ENCODE measurements around the gene PLCB2.

The PLCB2 gene

DNA sequence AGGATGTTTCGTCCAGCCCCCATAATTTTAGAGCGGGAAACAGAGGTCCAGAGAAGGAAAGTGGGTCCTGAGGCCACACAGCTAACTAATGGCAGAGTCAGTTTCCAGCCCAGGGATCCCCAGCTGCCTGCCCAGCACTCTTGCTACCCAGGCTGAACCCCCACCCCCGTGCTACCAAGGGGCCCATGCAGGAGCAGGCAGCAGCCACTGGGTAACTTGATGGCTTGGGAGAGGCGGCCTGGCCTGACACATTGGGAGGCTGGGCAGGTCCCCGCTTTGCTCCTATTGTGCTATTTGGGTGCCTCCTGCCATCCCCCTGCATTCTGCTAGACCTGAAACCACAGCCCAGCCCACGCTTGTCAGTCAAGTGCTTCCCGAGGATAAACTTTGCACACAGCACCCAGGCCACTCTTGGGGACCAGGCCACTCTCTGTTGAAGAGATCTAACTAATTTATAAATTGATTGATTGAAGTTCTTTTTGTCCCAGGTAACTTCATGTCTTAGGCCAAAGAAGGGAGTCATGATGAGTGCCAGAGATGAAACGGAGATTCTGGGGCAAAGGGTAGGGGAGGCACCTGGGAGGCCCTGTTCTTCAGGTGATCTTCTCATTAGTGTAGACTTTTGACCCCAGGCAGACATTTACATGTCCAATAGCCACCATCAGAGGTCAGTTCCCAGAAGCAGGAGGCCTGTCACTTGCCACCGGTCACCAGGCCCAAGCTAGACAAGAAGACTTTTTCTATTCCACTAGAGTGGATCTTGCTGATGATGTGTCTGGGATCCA, 61.9 kb downstream of the PLCB2 start:
- H3K9me3 ChIP-seq (ENCODE audit: severe bottlenecking): no peaks in the 10 kb centered on the region
- no peak overlapping the region for H3K27ac ChIP-seq
- TF ChIP-seq, protein P1, sequence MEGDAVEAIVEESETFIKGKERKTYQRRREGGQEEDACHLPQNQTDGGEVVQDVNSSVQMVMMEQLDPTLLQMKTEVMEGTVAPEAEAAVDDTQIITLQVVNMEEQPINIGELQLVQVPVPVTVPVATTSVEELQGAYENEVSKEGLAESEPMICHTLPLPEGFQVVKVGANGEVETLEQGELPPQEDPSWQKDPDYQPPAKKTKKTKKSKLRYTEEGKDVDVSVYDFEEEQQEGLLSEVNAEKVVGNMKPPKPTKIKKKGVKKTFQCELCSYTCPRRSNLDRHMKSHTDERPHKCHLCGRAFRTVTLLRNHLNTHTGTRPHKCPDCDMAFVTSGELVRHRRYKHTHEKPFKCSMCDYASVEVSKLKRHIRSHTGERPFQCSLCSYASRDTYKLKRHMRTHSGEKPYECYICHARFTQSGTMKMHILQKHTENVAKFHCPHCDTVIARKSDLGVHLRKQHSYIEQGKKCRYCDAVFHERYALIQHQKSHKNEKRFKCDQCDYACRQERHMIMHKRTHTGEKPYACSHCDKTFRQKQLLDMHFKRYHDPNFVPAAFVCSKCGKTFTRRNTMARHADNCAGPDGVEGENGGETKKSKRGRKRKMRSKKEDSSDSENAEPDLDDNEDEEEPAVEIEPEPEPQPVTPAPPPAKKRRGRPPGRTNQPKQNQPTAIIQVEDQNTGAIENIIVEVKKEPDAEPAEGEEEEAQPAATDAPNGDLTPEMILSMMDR (IDR thresholded peaks at IDR 0.05; ENCODE audit: low read depth, low read length): no peak
- H3K4me3 ChIP-seq (ENCODE audit: low read depth, low read length): no peak overlapping the region
- DNase-seq: peak; percentile 4
- H3K27me3 ChIP-seq (ENCODE audit: insufficient read depth, low read depth, severe bottlenecking): no peaks in the 10 kb centered on the region
- no peaks in the 10 kb centered on the region for H3K36me3 ChIP-seq

DNA sequence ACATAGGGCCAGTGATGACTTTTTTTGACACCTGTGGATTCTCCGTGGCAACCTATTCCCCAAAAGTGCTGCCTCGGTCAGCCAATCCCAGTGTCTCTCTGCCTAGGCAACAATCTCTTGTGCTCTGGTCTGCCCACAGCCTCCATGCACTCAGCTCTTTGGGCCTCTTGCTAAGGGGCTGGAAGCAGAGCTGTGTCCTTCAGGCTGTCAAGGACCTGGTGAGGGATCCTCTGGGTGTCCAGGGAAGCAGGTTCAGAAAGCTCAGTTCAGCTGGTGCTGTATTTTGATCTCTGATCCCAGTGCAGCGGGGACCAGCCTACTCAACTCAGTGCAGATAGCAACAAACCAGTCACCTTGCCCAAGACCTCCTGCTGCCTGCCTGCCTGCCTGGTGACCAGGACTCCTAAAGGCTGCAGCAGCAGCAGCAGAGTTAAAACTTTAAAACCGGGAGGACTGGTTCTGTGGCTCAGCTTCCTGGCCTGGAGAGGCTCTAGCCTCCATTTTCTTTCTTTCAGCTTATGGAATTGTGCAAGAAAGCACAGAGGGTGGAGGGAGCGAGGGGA, 62.7 kb downstream of the PLCB2 start:
- Histone ChIP-seq H3K27ac (no peak overlapping the region), H3K27me3 (ENCODE audit: insufficient read depth, low read depth, severe bottlenecking) (no peaks in the 10 kb centered on the region), H3K9me3 (ENCODE audit: severe bottlenecking) (no peaks in the 10 kb centered on the region), H3K36me3 (no peaks in the 10 kb centered on the region), H3K4me3 (ENCODE audit: low read depth, low read length) (no peak overlapping the region)
- TF ChIP-seq, protein P1 (IDR thresholded peaks at IDR 0.05; ENCODE audit: low read depth, low read length): no peak
- peak; percentile 4 for DNase-seq

DNA sequence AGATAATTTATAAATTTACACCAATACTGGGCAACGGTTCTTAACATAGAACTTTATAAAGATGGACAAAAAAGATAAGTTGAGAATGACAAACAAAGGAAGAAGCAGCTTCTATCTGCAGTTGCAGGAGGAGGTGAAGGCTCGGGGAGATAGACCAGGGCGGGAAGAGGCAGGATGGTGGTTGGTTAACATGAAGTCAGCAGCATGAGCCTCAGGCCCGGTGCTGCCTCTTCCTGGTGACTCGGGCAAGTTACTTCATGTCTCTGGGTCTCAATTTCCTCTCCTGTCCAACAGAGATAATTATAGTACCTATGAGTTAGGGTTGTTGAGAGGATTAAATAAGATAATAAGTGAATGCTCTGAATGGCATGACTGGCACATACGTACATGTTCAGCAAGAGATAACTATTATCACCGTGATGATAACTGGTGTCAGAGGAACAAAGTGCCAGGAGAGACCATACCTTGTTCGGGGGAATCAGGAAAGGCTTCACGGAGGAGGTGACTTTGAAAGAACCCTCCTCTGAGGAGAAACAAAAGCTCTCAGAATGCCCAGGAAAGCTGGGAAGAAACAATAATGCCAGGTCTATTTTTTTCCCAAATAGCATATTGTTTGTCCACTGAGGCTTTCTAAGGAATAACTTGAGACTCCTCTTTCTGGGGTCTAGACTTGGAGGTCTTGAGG, 64.5 kb downstream of the PLCB2 start:
- TF ChIP-seq, protein P1 (IDR thresholded peaks at IDR 0.05; ENCODE audit: low read depth, low read length): no peak
- Histone ChIP-seq H3K4me3 (ENCODE audit: low read depth, low read length) (no peak overlapping the region), H3K27ac (no peak overlapping the region), H3K9me3 (ENCODE audit: severe bottlenecking) (no peaks in the 10 kb centered on the region), H3K27me3 (ENCODE audit: insufficient read depth, low read depth, severe bottlenecking) (no peaks in the 10 kb centered on the region), H3K36me3 (no peaks in the 10 kb centered on the region)
- DNase-seq: no peak

DNA sequence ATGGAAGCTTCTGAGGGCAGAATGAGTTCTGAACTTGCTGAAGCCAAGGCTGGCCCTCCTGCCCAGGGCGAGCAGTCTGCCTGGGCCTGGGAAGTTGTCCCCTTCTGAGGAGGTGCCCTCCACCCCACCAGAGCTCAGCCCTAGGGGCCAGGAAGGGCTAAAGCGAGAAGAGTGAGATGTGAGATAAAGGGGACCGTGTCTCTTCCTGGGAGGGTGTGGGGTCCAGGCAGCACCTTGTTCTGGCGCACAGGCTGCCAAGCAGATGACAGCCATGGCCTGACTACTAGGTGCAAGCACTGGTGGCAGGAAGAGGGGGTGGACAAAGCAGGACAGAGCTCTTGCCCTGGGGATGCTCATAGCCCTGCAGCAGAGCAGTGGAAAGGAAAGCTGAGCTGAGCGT, 65.1 kb downstream of the PLCB2 start:
- no peak overlapping the region for H3K27ac ChIP-seq
- H3K36me3 ChIP-seq: no peaks in the 10 kb centered on the region

DNA sequence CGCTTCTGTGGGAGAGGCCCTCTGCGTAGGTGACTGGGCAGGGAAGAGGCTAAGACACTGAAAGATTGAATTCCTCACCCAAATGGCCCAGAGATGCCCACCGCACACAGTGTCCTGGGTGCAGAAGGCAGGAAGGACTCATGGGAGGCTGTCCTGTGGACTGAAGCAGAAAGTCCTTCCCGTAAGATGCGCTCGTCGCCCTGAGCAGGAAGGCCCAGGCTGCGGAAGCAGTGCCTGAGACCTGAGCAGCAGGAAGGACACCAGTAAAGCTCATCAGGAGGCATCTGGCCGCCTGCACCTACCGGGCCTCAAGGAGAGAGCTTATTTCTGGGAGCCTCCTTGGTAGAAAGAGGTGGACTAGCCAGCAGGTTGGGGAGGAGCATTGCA, 65.5 kb downstream of the PLCB2 start:
- no peaks in the 10 kb centered on the region for H3K9me3 ChIP-seq (ENCODE audit: severe bottlenecking)
- H3K27me3 ChIP-seq (ENCODE audit: insufficient read depth, low read depth, severe bottlenecking): no peaks in the 10 kb centered on the region
- TF ChIP-seq, protein P1 (IDR thresholded peaks at IDR 0.05; ENCODE audit: low read depth, low read length): no peak
- H3K4me3 ChIP-seq (ENCODE audit: low read depth, low read length): no peak overlapping the region
- H3K36me3 ChIP-seq: no peaks in the 10 kb centered on the region
- no peak overlapping the region for H3K27ac ChIP-seq
- DNase-seq: no peak

More for the DNA sequence above, 65.1 kb downstream of the PLCB2 start:
- Histone ChIP-seq H3K4me3 (ENCODE audit: low read depth, low read length) (no peak overlapping the region), H3K9me3 (ENCODE audit: severe bottlenecking) (no peaks in the 10 kb centered on the region), H3K27me3 (ENCODE audit: insufficient read depth, low read depth, severe bottlenecking) (no peaks in the 10 kb centered on the region)
- DNase-seq: no peak
- TF ChIP-seq, protein P1 (IDR thresholded peaks at IDR 0.05; ENCODE audit: low read depth, low read length): no peak
